Calu3 (cell line): ENCODE measurements around the gene TTPAL. TPM values are rescaled to one million over a fixed set of nuclear protein-coding genes. Genes with fewer than 3 reads are reported as not detected.

Source experiments
- BruUV-seq: library from RNA; stranded (reverse); fragments of 400-500 nt; replicated peaks from 2 replicates; lab custom pipeline; 2021; lab: Mats Ljungman, UMichigan
- CTCF ChIA-PET: fragments of 300-600 bp; sonication (Branson Sonifier 250); formaldehyde crosslinking; loops from one replicate; lab custom pipeline; 2022; ENCODE audit warnings: antibody characterized with exemption; lab: Charles Lee
- DNase-seq: peaks from one replicate; pipeline ENCODE4 v3.0.0; 2022
- H3K27ac Mint-ChIP-seq: one replicate; pipeline ENCODE4 v1.8.0; 2022; ENCODE audit warnings: mixed read lengths; ENCODE audit not compliant: unreplicated experiment
- H3K27me3 Mint-ChIP-seq: one replicate; pipeline ENCODE4 v1.8.0; 2022; ENCODE audit warnings: mixed read lengths; ENCODE audit not compliant: unreplicated experiment
- H3K36me3 Mint-ChIP-seq: one replicate; pipeline ENCODE4 v1.8.0; 2022; ENCODE audit warnings: mild to moderate bottlenecking, moderate library complexity, mixed read lengths; ENCODE audit not compliant: insufficient read depth, unreplicated experiment
- H3K4me1 Mint-ChIP-seq: one replicate; pipeline ENCODE4 v1.8.0; 2022; ENCODE audit warnings: mild to moderate bottlenecking, low read depth, mixed read lengths; ENCODE audit not compliant: unreplicated experiment
- H3K4me3 Mint-ChIP-seq: one replicate; pipeline ENCODE4 v1.8.0; 2022; ENCODE audit warnings: mild to moderate bottlenecking, low read depth, moderate library complexity, mixed read lengths; ENCODE audit not compliant: unreplicated experiment
- H3K9me3 Mint-ChIP-seq: one replicate; pipeline ENCODE4 v1.8.0; 2022; ENCODE audit warnings: low read depth, mixed read lengths; ENCODE audit not compliant: unreplicated experiment
- intact Hi-C: fragments of 100-400 bp; cut with micrococcal nuclease; formaldehyde crosslinking; loops from one replicate; pipeline ENCODE4 v1.10.0; 2022; ENCODE audit not compliant: unreplicated experiment
- total RNA-seq: library from RNA; stranded (reverse); gene quantifications from 2 replicates; pipeline ENCODE4 v1.2.3, GENCODE V29; 2022
- TF ChIP-seq, protein P1 (sequence below): fragments of 200-600 bp; IDR thresholded peaks from one replicate; pipeline ENCODE4 v1.8.0; 2022; ENCODE audit warnings: antibody characterized with exemption; ENCODE audit not compliant: unreplicated experiment

Gene TTPAL
- total RNA-seq, 1 experiment from 2014 or later: 39.9 TPM

- TF ChIP-seq, protein P1, sequence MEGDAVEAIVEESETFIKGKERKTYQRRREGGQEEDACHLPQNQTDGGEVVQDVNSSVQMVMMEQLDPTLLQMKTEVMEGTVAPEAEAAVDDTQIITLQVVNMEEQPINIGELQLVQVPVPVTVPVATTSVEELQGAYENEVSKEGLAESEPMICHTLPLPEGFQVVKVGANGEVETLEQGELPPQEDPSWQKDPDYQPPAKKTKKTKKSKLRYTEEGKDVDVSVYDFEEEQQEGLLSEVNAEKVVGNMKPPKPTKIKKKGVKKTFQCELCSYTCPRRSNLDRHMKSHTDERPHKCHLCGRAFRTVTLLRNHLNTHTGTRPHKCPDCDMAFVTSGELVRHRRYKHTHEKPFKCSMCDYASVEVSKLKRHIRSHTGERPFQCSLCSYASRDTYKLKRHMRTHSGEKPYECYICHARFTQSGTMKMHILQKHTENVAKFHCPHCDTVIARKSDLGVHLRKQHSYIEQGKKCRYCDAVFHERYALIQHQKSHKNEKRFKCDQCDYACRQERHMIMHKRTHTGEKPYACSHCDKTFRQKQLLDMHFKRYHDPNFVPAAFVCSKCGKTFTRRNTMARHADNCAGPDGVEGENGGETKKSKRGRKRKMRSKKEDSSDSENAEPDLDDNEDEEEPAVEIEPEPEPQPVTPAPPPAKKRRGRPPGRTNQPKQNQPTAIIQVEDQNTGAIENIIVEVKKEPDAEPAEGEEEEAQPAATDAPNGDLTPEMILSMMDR: no peak
- intact Hi-C loops: no loop called here
- BruUV-seq: TSS peak; percentile 30
Measured at GRCh38 chr20:44430270-44431065, 45.2 kb upstream of the TTPAL start.

DNA sequence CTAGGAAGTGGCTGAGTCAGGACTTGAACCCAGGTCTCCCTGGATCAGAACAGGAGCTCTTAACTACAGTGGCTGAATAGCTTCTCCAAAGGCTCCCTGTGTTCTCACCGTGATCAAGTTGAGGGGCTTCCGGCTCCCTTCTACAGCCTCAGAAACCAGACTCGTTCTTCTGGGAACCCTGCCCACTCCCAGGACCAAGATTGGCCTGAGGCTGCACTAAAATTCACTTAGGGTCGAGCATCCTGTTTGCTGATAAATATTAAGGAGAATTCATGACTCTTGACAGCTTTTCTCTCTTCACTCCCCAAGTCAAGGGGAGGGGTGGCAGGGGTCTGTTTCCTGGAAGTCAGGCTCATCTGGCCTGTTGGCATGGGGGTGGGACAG, 44.6 kb upstream of the TTPAL start:
- BruUV-seq: no TSS peak
- Mint-ChIP-seq H3K27me3 (no peaks in the 10 kb centered on the region), H3K9me3 (no peaks in the 10 kb centered on the region), H3K27ac (no peak overlapping the region), H3K4me3 (no peak overlapping the region), H3K4me1 (no peaks in the 10 kb centered on the region), H3K36me3 (no peaks in the 10 kb centered on the region)
- CTCF ChIA-PET: interaction anchor here (0.6 kb wide), 2 partner anchors 19 to 46 kb away, joined by 3 to 5 read pairs; no protein-coding TSS in a partner anchor
- TF ChIP-seq, protein P1: no peak
- intact Hi-C loops: no loop called here
- DNase-seq: no peak

More at GRCh38 chr20:44430270-44431065, 45.2 kb upstream of the TTPAL start:
- Mint-ChIP-seq H3K27me3 (no peaks in the 10 kb centered on the region), H3K4me3 (no peak overlapping the region), H3K4me1 (no peaks in the 10 kb centered on the region), H3K9me3 (no peaks in the 10 kb centered on the region), H3K36me3 (no peaks in the 10 kb centered on the region), H3K27ac (no peak overlapping the region)
- CTCF ChIA-PET: interaction anchor here (0.6 kb wide), 2 partner anchors 19 to 46 kb away, joined by 3 to 5 read pairs; no protein-coding TSS in a partner anchor
- no peak for DNase-seq

GRCh38 chr20:44431502-44432234, 44.0 kb upstream of the TTPAL start:
- no peaks in the 10 kb centered on the region for H3K27me3 Mint-ChIP-seq
- no TSS peak for BruUV-seq
- no peak overlapping the region for H3K4me3 Mint-ChIP-seq
- no peaks in the 10 kb centered on the region for H3K9me3 Mint-ChIP-seq
- no peaks in the 10 kb centered on the region for H3K36me3 Mint-ChIP-seq
- intact Hi-C loops: no loop called here
- no peaks in the 10 kb centered on the region for H3K4me1 Mint-ChIP-seq
- no peak for DNase-seq
- CTCF ChIA-PET: interaction anchor here (0.6 kb wide), 1 partner anchor 47 kb away, joined by 5 read pairs; no protein-coding TSS in a partner anchor
- H3K27ac Mint-ChIP-seq: no peak overlapping the region
- TF ChIP-seq, protein P1: peak; percentile 12

- no peaks in the 10 kb centered on the region for H3K36me3 Mint-ChIP-seq
- no TSS peak for BruUV-seq
- intact Hi-C loops: no loop called here
Measured at GRCh38 chr20:44432618-44433577, 42.8 kb upstream of the TTPAL start.

More at GRCh38 chr20:44432618-44433577, 42.8 kb upstream of the TTPAL start:
- TF ChIP-seq, protein P1: no peak
- no peaks in the 10 kb centered on the region for H3K27me3 Mint-ChIP-seq
- H3K4me3 Mint-ChIP-seq: no peak overlapping the region
- CTCF ChIA-PET: no interaction called here
- no peak overlapping the region for H3K27ac Mint-ChIP-seq
- no peaks in the 10 kb centered on the region for H3K4me1 Mint-ChIP-seq
- H3K9me3 Mint-ChIP-seq: no peaks in the 10 kb centered on the region
- no peak for DNase-seq
